ENCODE results near the gene EVC2. TPM values are rescaled to one million over a fixed set of nuclear protein-coding genes. Genes with fewer than 3 reads are reported as not detected.

EVC2 gene
- total RNA-seq, 3 donors from 2014 or later (not counting 1 experiment from before 2014, with no cell fraction given): 0.20 to 2.6 (median 1.5) TPM

- no peaks in the 10 kb centered on the region for H3K4me1 Mint-ChIP-seq
- H3K4me3 ChIP-seq (ENCODE audit: low read length): no peak overlapping the region
- H3K36me3 ChIP-seq (ENCODE audit: control insufficient read depth, insufficient read depth, low read length): no peaks in the 10 kb centered on the region
- H3K4me3 Mint-ChIP-seq: no peak overlapping the region
- H3K9me3 Mint-ChIP-seq: peaks cover 0 to 3% of the 10 kb centered on the region in 2 donors
- H3K27ac ChIP-seq (ENCODE audit: low read length): no peak overlapping the region
- DNase-seq: no peak
- no peaks in the 10 kb centered on the region for H3K9me3 ChIP-seq (ENCODE audit: control insufficient read depth, insufficient read depth, low read length)
- TF ChIP-seq CTCF (IDR thresholded peaks at IDR 0.05): no peak
- no peaks in the 10 kb centered on the region for H3K36me3 Mint-ChIP-seq
- peaks cover 0 to 8% of the 10 kb centered on the region in 2 donors for H3K27me3 Mint-ChIP-seq (ENCODE audit: low read depth in 2 of 2)
- 100% methylated on average over 2 of the region's 4 CpGs for WGBS (ENCODE audit: insufficient coverage)
- H3K4me1 ChIP-seq (ENCODE audit: control insufficient read depth, insufficient read depth, low read length): no peaks in the 10 kb centered on the region
- no peaks in the 10 kb centered on the region for H3K27me3 ChIP-seq (ENCODE audit: control insufficient read depth, insufficient read depth, low read length)
- intact Hi-C loops (cut with micrococcal nuclease): no loop called here
- H3K27ac Mint-ChIP-seq: no peak overlapping the region
- no peak for ATAC-seq
These were observed 70.0 kb downstream of the EVC2 start for GRCh38 chr4:5638316-5638715.

- TF ChIP-seq CTCF (IDR thresholded peaks at IDR 0.05): no peak
- ATAC-seq (no peak), DNase-seq (no peak)
- H3K27me3 ChIP-seq (ENCODE audit: control insufficient read depth, insufficient read depth, low read length): no peaks in the 10 kb centered on the region
- intact Hi-C loops (cut with micrococcal nuclease): no loop called here
- no peaks in the 10 kb centered on the region for H3K36me3 ChIP-seq (ENCODE audit: control insufficient read depth, insufficient read depth, low read length)
- H3K27ac ChIP-seq (ENCODE audit: low read length): no peak overlapping the region
- H3K4me1 Mint-ChIP-seq: no peaks in the 10 kb centered on the region
- H3K27me3 Mint-ChIP-seq (ENCODE audit: low read depth in 2 of 2): peaks cover 0 to 3% of the 10 kb centered on the region in 2 donors
- no peak overlapping the region for H3K4me3 ChIP-seq (ENCODE audit: low read length)
- no peaks in the 10 kb centered on the region for H3K36me3 Mint-ChIP-seq
- peaks cover 0 to 3% of the 10 kb centered on the region in 2 donors for H3K9me3 Mint-ChIP-seq
- no peaks in the 10 kb centered on the region for H3K9me3 ChIP-seq (ENCODE audit: control insufficient read depth, insufficient read depth, low read length)
- H3K4me3 Mint-ChIP-seq: no peak overlapping the region
- no peak overlapping the region for H3K27ac Mint-ChIP-seq
- WGBS (ENCODE audit: insufficient coverage): 90% methylated on average over 11 of the region's 13 CpGs
- H3K4me1 ChIP-seq (ENCODE audit: control insufficient read depth, insufficient read depth, low read length): no peaks in the 10 kb centered on the region
These were observed 71.3 kb downstream of the EVC2 start for GRCh38 chr4:5636766-5637670.

GRCh38 chr4:5635826-5636195, 72.5 kb downstream of the EVC2 start:
- no peak for ATAC-seq

More at GRCh38 chr4:5635826-5636195, 72.5 kb downstream of the EVC2 start:
- Histone ChIP-seq H3K4me3 (ENCODE audit: low read length) (no peak overlapping the region), H3K27me3 (ENCODE audit: control insufficient read depth, insufficient read depth, low read length) (no peaks in the 10 kb centered on the region), H3K4me1 (ENCODE audit: control insufficient read depth, insufficient read depth, low read length) (no peaks in the 10 kb centered on the region), H3K9me3 (ENCODE audit: control insufficient read depth, insufficient read depth, low read length) (no peaks in the 10 kb centered on the region), H3K27ac (ENCODE audit: low read length) (no peak overlapping the region), H3K36me3 (ENCODE audit: control insufficient read depth, insufficient read depth, low read length) (no peaks in the 10 kb centered on the region)
- Mint-ChIP-seq H3K27ac (no peak overlapping the region), H3K27me3 (ENCODE audit: low read depth in 2 of 2) (no peaks in the 10 kb centered on the region), H3K9me3 (peaks cover 0 to 3% of the 10 kb centered on the region in 2 donors), H3K36me3 (no peaks in the 10 kb centered on the region), H3K4me3 (no peak overlapping the region), H3K4me1 (no peaks in the 10 kb centered on the region)
- no peak for DNase-seq
- intact Hi-C loops (cut with micrococcal nuclease): no loop called here
- WGBS (ENCODE audit: insufficient coverage): 39% methylated on average over 5 of the region's 7 CpGs
- no peak for TF ChIP-seq CTCF (IDR thresholded peaks at IDR 0.05)
